SU-DHL-6 (cell line): ENCODE results near the gene SLC25A34.

Experiments
- H2AFZ ChIP-seq: fragments of 200-600 bp; sonication (generic); 2 replicates; pipeline ENCODE4 v1.6.1; 2014; ENCODE audit warnings: low read depth, mild to moderate bottlenecking, moderate library complexity, mixed read lengths, antibody characterized with exemption, low read length; ENCODE audit not compliant: severe bottlenecking
- H3F3A ChIP-seq: fragments of 200-600 bp; shearing (Covaris generic); 2 replicates; pipeline ENCODE4 v1.6.0; 2016; ENCODE audit warnings: antibody characterized with exemption, mild to moderate bottlenecking; ENCODE audit not compliant: insufficient read depth
- H3K27ac ChIP-seq: fragments of 200-600 bp; sonication (generic); 2 replicates; pipeline ENCODE4 v1.5.1; 2016; ENCODE audit warnings: low read depth, mild to moderate bottlenecking, low read length, moderate library complexity, mixed read lengths
- H3K27me3 ChIP-seq: fragments of 200-600 bp; sonication (generic), shearing (Covaris generic); 2 replicates; pipeline ENCODE4 v1.6.0; 2014; ENCODE audit warnings: mild to moderate bottlenecking, low read length
- H3K36me3 ChIP-seq: fragments of 200-600 bp; sonication (generic); 2 replicates; pipeline ENCODE4 v1.6.1; 2014; ENCODE audit warnings: mild to moderate bottlenecking, low read length, mixed read lengths
- H3K4me2 ChIP-seq: fragments of 300-600, 200-600 bp; shearing (Covaris generic), sonication (generic); 2 replicates; pipeline ENCODE4 v1.6.0; 2014; ENCODE audit warnings: low read length, low read depth, mild to moderate bottlenecking; ENCODE audit not compliant: poor library complexity, severe bottlenecking
- H3K4me3 ChIP-seq: fragments of 200-600 bp; sonication (generic); 2 replicates; pipeline ENCODE4 v1.5.1; 2014; ENCODE audit warnings: antibody characterized with exemption, low read length, mild to moderate bottlenecking, mixed read lengths; ENCODE audit not compliant: insufficient read depth, poor library complexity, severe bottlenecking
- H3K79me2 ChIP-seq: fragments of 200-600 bp; sonication (generic); 2 replicates; pipeline ENCODE4 v1.6.1; 2014; ENCODE audit warnings: mild to moderate bottlenecking, low read length, moderate library complexity; ENCODE audit not compliant: insufficient read depth
- H3K9ac ChIP-seq: fragments of 200-600 bp; sonication (generic); 2 replicates; pipeline ENCODE4 v1.7.0; 2014; ENCODE audit warnings: mild to moderate bottlenecking, low read length
- H3K9me2 ChIP-seq: fragments of 200-600 bp; sonication (generic); replicated peaks from 2 replicates; pipeline ENCODE4 v1.6.1; 2014; ENCODE audit warnings: low read length; ENCODE audit not compliant: insufficient read depth
- H3K9me3 ChIP-seq: fragments of 200-600 bp; sonication (generic); 2 replicates; pipeline ENCODE4 v1.6.1; 2014; ENCODE audit warnings: low read length, mixed read lengths; ENCODE audit not compliant: insufficient read depth
- H4K20me1 ChIP-seq: fragments of 200-600 bp; sonication (generic); 2 replicates; pipeline ENCODE4 v1.6.1; 2014; ENCODE audit warnings: low read depth, mild to moderate bottlenecking, antibody characterized with exemption, low read length, moderate library complexity, mixed read lengths
- CTCF ChIP-seq: fragments of 200-600 bp; sonication (generic); IDR thresholded peaks from one replicate; pipeline ENCODE4 v1.5.1; 2017; ENCODE audit warnings: antibody characterized with exemption, mild to moderate bottlenecking, low read length, moderate library complexity; ENCODE audit not compliant: insufficient read depth, poor library complexity, severe bottlenecking
- EZH2phosphoT487 ChIP-seq: fragments of 200-600 bp; sonication (generic), shearing (Covaris generic); conservative IDR thresholded peaks from 2 replicates; pipeline ENCODE4 v1.6.1; 2018; ENCODE audit warnings: mild to moderate bottlenecking, antibody characterized with exemption, low read length, moderate library complexity, mixed read lengths

Gene SLC25A34

DNA sequence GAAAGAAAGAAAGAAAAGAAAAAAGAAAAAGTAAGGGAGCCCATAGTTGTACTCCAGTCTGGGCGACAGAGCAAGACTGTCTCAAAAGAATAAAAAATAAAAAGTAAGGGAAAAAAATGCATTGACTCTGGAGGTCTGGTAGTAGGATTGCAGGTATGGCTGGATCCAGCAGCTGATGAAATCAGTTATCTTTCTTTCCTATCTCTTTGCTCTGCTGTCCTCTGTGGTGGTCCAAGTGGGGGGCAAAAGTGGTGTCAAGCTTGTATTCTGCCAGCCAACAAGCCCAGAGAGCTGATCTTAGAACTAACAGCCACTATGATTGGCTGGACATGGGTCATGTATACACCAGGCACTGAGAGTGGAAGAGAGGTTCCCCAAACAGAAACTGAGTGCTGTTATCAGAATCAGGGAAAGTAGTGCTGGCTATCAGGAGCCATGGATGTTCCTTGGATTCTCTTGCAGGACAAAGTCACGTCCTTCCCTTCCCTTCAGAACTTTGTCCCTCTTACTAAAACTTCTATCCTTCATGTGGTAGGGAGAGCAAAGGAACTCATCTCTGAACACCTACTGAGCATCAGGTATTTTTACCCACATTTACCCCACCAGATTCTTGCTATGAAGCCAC is 19.1 kb downstream of the SLC25A34 start:
- Histone ChIP-seq H3F3A (no peaks in the 10 kb centered on the region), H3K79me2 (no peaks in the 10 kb centered on the region), H4K20me1 (no peaks in the 10 kb centered on the region), H3K4me2 (no peak overlapping the region), H3K9me3 (no peaks in the 10 kb centered on the region), H2AFZ (no peak overlapping the region), H3K27ac (no peak overlapping the region), H3K36me3 (no peaks in the 10 kb centered on the region), H3K27me3 (no peaks in the 10 kb centered on the region), H3K9me2 (no peaks in the 10 kb centered on the region), H3K4me3 (no peak overlapping the region), H3K9ac (no peak overlapping the region)
- TF ChIP-seq CTCF (no peak), EZH2phosphoT487 (no peak)

- no peaks in the 10 kb centered on the region for H3K9me3 ChIP-seq
- H3K27ac ChIP-seq: no peak overlapping the region
- no peaks in the 10 kb centered on the region for H3K36me3 ChIP-seq
- no peaks in the 10 kb centered on the region for H3F3A ChIP-seq
- H3K9ac ChIP-seq: no peak overlapping the region
- H3K4me3 ChIP-seq: no peak overlapping the region
- no peaks in the 10 kb centered on the region for H3K9me2 ChIP-seq
- TF ChIP-seq EZH2phosphoT487: no peak
- TF ChIP-seq CTCF: no peak
- no peak overlapping the region for H2AFZ ChIP-seq
- no peaks in the 10 kb centered on the region for H3K79me2 ChIP-seq
- H4K20me1 ChIP-seq: no peaks in the 10 kb centered on the region
- H3K4me2 ChIP-seq: no peak overlapping the region
- H3K27me3 ChIP-seq: no peaks in the 10 kb centered on the region
These were observed 19.6 kb downstream of the SLC25A34 start for GRCh38 chr1:15755646-15756040.

DNA sequence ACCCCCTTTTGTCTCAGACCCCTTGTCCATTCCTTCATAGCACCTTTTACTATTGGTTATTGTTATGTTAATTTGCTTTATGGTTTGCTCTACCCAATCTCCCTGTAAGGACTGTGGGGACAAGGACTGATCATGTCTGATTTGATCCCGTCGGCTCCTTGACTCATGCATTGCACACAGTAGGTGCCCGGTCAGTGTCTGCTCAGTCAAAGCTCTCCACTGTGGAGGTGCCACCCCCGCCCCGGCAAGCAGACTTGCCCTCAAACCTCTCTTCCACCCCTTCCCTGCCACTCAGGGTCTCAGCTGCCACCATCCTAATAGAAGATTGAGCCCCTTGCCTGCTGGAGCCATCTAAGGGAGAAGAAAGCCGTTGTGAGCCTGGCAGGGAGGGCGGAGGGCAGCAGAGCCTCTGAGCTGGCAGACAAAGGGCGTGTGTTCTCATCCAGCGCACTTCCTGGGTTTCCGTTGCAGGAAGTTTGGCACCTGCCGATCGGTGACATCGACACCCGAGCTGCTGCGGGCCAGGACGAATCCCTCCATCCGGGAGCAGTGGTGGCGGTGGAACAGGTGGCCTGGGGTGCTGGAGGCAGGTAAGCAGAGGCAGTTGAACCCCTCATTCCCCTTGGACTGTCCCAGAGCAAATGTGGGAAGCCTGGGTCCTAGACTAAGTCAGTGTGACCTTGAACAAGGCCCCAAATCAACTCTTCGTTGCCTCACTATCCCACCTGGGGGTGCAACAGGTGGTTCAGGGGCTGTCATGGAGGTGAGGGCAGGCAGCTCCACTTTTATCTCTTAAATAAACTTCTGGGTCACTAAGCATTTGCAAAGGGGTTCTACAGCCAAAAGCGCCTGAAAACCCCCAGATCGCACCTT is 20.3 kb downstream of the SLC25A34 start:
- Histone ChIP-seq H2AFZ (no peak overlapping the region), H3K9ac (no peak overlapping the region)

More for the DNA sequence above, 20.3 kb downstream of the SLC25A34 start:
- Histone ChIP-seq H4K20me1 (no peaks in the 10 kb centered on the region), H3K27ac (no peak overlapping the region), H3K9me2 (no peaks in the 10 kb centered on the region), H3K4me2 (no peak overlapping the region), H3F3A (no peaks in the 10 kb centered on the region), H3K79me2 (no peaks in the 10 kb centered on the region), H3K36me3 (no peaks in the 10 kb centered on the region), H3K27me3 (no peaks in the 10 kb centered on the region), H3K4me3 (no peak overlapping the region), H3K9me3 (no peaks in the 10 kb centered on the region)
- TF ChIP-seq EZH2phosphoT487 (no peak), CTCF (no peak)
